ENCODE measurements around the gene SENP8. TPM values are rescaled to one million over a fixed set of nuclear protein-coding genes. Genes with fewer than 3 reads are reported as not detected.
"Not testable (repeated sequence)": the region's sequence is repeated elsewhere in the genome, so short reads cannot be mapped to it uniquely, and the experiment has no call there.

SENP8 gene
- total RNA-seq (2014; rRNA removed; shearing (Covaris generic); ENCODE audit: low replicate concordance) = 1.0 and 6.8 TPM in 2 replicates

DNA sequence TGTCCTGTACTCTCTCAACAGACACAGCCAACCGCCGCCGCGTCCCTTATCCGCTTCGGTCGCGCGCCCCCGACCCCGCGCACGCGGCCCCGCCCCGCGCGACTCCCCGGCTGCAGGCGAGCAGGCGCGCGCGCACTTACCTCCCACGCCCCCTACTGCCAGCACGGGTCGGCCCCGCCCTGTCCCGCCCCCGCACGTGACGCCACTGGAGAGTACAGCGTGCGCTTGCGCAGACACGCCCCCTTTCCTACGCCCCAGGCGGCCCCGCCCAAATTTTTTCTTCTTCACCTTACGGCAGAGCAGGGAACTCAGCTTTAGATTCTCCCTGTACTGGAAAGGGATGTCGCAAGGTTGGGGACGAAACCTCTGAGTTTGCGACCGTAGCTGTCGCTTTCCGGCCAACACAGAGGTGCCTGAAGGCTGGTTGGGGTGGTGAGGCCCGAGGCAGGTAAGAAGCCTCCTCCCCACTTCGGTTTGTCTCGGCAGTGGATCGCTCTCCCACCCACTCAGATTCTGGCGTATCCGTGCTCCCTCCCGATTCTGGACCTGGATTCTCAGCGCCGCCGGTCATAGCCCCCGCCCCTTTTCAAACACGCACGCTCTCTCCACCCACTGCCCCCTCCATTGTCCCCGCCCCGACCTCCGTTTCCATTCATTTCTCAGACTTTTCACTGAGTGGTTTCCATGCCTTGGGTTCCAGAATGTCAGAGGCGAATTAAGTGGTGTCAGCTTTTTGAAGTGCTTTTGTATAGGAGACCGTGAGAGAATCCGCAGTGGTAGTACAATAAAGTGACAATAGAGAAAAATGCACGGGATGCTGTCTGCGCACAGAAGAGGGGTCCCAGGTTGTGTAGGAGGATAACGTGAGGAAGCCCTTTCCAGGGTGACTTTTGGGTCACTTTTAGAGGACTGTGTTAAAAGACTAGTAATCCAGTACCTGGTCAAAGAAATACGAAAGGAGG lies at the start of gene SENP8, which contains the start of gene MYO9A:
Gene SENP8 (plus strand): TSS at position 387 of the 962 bp plus-strand sequence. CDS start 21,221 bp downstream, outside the sequence.
Gene MYO9A (minus strand): TSS at position 134 of the 962 bp plus-strand sequence. CDS start 71,587 bp downstream, outside the sequence.
- Histone ChIP-seq H4K20me1 (ENCODE audit: insufficient read depth, low read depth, low read length) (no peaks in the 10 kb centered on the region), H3K4me2 (ENCODE audit: low read depth, low read length, poor library complexity, severe bottlenecking) (peak within 1 kb of the TSS; percentile 99), H3K36me3 (ENCODE audit: insufficient read depth, low read length) (no peaks in the 10 kb centered on the region), H3K27ac (ENCODE audit: low read length) (peak within 1 kb of the TSS; percentile 87), H3K4me3 (ENCODE audit: low read length) (peak within 1 kb of the TSS; percentile 98), H3K4me1 (ENCODE audit: low read length) (peaks cover 41% of the 10 kb centered on the region), H3K9me3 (ENCODE audit: low read length) (no peaks in the 10 kb centered on the region), H2AFZ (ENCODE audit: low read length) (peak within 1 kb of the TSS; percentile 70), H3K9ac (ENCODE audit: low read length) (peak within 1 kb of the TSS; percentile 83), H3K9me2 (replicated peaks; ENCODE audit: insufficient read depth, low read length) (no peaks in the 10 kb centered on the region), H3K79me2 (ENCODE audit: low read length) (peaks cover 47% of the 10 kb centered on the region), H3K27me3 (ENCODE audit: low read length) (no peaks in the 10 kb centered on the region)
- DNase-seq = peak; percentile 99

GRCh38 chr15:72068856-72069255 lies 49.3 kb upstream of the SENP8 start:
- Histone ChIP-seq H3K79me2 (ENCODE audit: low read length) (peaks cover 88% of the 10 kb centered on the region), H3K4me2 (ENCODE audit: low read depth, low read length, poor library complexity, severe bottlenecking) (no peak overlapping the region), H3K9ac (ENCODE audit: low read length) (no peak overlapping the region), H3K27ac (ENCODE audit: low read length) (peak overlapping the region; percentile 98), H3K9me3 (ENCODE audit: low read length) (no peaks in the 10 kb centered on the region), H3K36me3 (ENCODE audit: insufficient read depth, low read length) (peaks cover 5% of the 10 kb centered on the region), H3K4me3 (ENCODE audit: low read length) (no peak overlapping the region), H3K27me3 (ENCODE audit: low read length) (no peaks in the 10 kb centered on the region), H2AFZ (ENCODE audit: low read length) (no peak overlapping the region), H3K9me2 (replicated peaks; ENCODE audit: insufficient read depth, low read length) (no peaks in the 10 kb centered on the region), H4K20me1 (ENCODE audit: insufficient read depth, low read depth, low read length) (no peaks in the 10 kb centered on the region), H3K4me1 (ENCODE audit: low read length) (peaks cover 67% of the 10 kb centered on the region)
- peak; percentile 64 for DNase-seq

DNA sequence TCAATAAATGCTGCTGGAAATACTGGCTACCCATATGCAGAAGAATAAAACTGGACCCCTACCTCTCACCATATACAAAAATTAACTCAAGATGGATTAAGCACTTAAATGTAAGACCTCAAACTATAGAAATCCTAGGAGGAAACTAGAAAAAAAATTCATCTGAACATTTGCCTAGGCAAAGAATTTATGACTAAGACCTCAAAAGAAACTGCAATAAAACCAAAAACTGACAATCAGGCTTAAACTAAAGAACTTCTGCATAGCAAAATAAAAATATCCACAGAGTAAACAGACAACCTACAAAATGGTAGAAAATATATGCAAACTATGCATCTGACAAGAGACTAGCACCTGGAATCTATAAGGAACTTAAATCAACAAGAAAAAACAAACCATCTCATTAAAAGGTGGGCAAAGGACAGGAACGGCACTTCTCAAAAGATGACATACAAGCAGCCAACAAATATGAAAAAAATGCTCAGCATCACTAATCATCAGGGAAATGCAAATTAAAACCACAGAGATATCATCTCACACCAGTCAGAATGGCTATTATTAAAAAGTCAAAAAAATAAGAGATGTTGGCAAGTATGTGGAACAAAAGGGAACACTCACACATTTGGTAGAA lies 47.3 kb upstream of the SENP8 start:
- Histone ChIP-seq H3K36me3 (ENCODE audit: insufficient read depth, low read length) (peaks cover 5% of the 10 kb centered on the region; the same call in 1 of the 2 replicates), H3K9me3 (ENCODE audit: low read length) (no peaks in the 10 kb centered on the region), H3K27me3 (ENCODE audit: low read length) (no peaks in the 10 kb centered on the region), H3K4me2 (ENCODE audit: low read depth, low read length, poor library complexity, severe bottlenecking) (peak overlapping the region; percentile 58), H3K27ac (ENCODE audit: low read length) (peak overlapping the region; percentile 98), H3K4me1 (ENCODE audit: low read length) (peaks cover 70% of the 10 kb centered on the region), H3K79me2 (ENCODE audit: low read length) (peaks cover 88% of the 10 kb centered on the region), H4K20me1 (ENCODE audit: insufficient read depth, low read depth, low read length) (no peaks in the 10 kb centered on the region), H3K4me3 (ENCODE audit: low read length) (peak overlapping the region; percentile 36), H3K9me2 (replicated peaks; ENCODE audit: insufficient read depth, low read length) (no peaks in the 10 kb centered on the region), H3K9ac (ENCODE audit: low read length) (peak overlapping the region; percentile 65), H2AFZ (ENCODE audit: low read length) (no peak overlapping the region)
- DNase-seq = peak; percentile 89

DNA sequence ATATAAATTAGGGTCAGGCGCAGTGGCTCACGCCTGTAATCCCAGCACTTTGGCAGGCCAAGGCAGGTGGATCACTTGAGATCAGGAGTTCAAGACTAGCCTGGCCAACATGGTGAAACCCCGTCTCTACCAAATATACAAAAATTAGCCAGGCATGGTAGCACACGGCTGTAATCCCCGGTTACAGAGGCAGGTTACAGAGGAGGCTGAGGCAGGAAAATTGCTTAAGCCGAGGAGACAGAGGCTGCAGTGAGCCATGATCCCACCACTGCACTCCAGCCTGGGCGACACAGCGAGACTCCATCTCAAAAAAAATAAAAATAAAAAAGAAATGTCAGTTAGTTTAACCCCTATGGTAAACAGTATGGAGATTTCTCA lies 46.8 kb upstream of the SENP8 start:
- Histone ChIP-seq H3K4me1 (ENCODE audit: low read length) (peaks cover 75% of the 10 kb centered on the region), H3K27ac (ENCODE audit: low read length) (peak overlapping the region; percentile 98), H3K4me3 (ENCODE audit: low read length) (peak overlapping the region; percentile 36), H3K79me2 (ENCODE audit: low read length) (peaks cover 88% of the 10 kb centered on the region), H3K4me2 (ENCODE audit: low read depth, low read length, poor library complexity, severe bottlenecking) (peak overlapping the region; percentile 58), H3K9ac (ENCODE audit: low read length) (peak overlapping the region; percentile 65)
- H3K9me3 ChIP-seq (ENCODE audit: low read length); H4K20me1 ChIP-seq (ENCODE audit: insufficient read depth, low read depth, low read length); H3K9me2 ChIP-seq (replicated peaks; ENCODE audit: insufficient read depth, low read length); H3K36me3 ChIP-seq (ENCODE audit: insufficient read depth, low read length); H2AFZ ChIP-seq (ENCODE audit: low read length); H3K27me3 ChIP-seq (ENCODE audit: low read length): not testable (repeated sequence)
- DNase-seq = peak; percentile 72

DNA sequence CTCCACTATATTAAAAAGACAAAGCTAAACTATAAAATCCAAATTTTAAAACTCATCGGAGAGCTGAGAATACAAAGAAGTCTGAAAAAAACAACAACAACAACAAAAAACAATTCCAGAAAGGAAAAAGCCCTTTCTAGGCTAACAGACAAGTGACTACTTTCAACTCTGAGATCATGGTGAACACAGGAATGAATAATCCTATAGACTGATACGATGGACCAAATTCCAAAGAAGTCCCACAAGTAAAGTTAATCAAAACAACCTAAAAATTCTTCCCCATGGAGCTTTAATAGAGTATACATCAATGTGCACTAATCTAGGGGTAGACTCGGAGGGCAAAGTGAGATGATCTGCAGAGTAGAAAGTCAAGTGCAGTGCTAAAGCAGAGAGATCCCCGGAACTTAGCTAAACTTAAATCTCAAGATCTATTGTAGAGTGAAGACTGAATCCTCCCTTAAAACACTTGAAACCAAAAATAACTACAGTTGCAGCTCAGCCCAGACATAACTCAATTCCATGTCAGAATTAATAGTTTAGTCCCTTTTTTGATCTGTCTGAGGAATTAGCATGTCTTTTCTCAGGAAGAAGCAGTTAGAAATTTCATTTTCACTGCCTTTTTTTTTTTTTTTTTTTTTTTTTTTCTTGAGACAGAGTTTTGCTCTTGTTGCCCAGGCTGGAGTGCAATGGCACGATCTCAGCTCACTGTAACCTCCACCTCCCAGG lies 43.7 kb upstream of the SENP8 start:
- Histone ChIP-seq H3K27ac (ENCODE audit: low read length) (peak overlapping the region; percentile 98), H3K9me3 (ENCODE audit: low read length) (no peaks in the 10 kb centered on the region), H3K9ac (ENCODE audit: low read length) (peak overlapping the region; percentile 59), H3K4me2 (ENCODE audit: low read depth, low read length, poor library complexity, severe bottlenecking) (peak overlapping the region; percentile 72), H3K9me2 (replicated peaks; ENCODE audit: insufficient read depth, low read length) (no peaks in the 10 kb centered on the region), H4K20me1 (ENCODE audit: insufficient read depth, low read depth, low read length) (no peaks in the 10 kb centered on the region), H3K36me3 (ENCODE audit: insufficient read depth, low read length) (no peaks in the 10 kb centered on the region), H3K4me3 (ENCODE audit: low read length) (peak overlapping the region; percentile 56), H3K27me3 (ENCODE audit: low read length) (no peaks in the 10 kb centered on the region), H3K79me2 (ENCODE audit: low read length) (peaks cover 82% of the 10 kb centered on the region), H3K4me1 (ENCODE audit: low read length) (peaks cover 89% of the 10 kb centered on the region), H2AFZ (ENCODE audit: low read length) (no peak overlapping the region)
- DNase-seq = peak; percentile 68

DNA sequence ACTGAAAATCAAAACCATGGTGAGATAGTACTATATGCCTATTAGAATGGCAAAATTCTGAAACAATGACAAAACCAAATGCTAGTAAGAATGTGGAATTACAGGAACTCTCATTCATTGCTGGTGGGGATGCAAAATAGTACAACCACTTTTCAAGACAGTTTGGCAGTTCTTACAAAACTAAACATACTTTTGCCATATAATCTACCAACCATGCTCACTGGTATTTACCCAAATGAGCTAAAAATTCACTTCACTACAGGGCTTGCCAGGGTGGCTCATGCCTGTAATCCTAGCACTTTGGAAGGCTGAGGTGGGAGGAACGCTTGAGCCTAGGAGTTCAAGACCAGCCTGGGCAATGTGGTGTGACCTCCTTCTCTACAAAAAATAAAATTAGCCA lies 40.3 kb upstream of the SENP8 start:
- peak; percentile 64 for DNase-seq
- H3K27ac ChIP-seq (ENCODE audit: low read length) = peak overlapping the region; percentile 98
- H3K9ac ChIP-seq (ENCODE audit: low read length) = peak overlapping the region; percentile 71
- H3K36me3 ChIP-seq (ENCODE audit: insufficient read depth, low read length) = no peaks in the 10 kb centered on the region
- H3K9me3 ChIP-seq (ENCODE audit: low read length) = no peaks in the 10 kb centered on the region
- no peaks in the 10 kb centered on the region for H3K9me2 ChIP-seq (replicated peaks; ENCODE audit: insufficient read depth, low read length)
- no peaks in the 10 kb centered on the region for H3K27me3 ChIP-seq (ENCODE audit: low read length)
- peak overlapping the region; percentile 75 for H3K4me2 ChIP-seq (ENCODE audit: low read depth, low read length, poor library complexity, severe bottlenecking)
- H2AFZ ChIP-seq (ENCODE audit: low read length) = no peak overlapping the region
- no peaks in the 10 kb centered on the region for H4K20me1 ChIP-seq (ENCODE audit: insufficient read depth, low read depth, low read length)
- peaks cover 87% of the 10 kb centered on the region for H3K4me1 ChIP-seq (ENCODE audit: low read length)
- peak overlapping the region; percentile 49 for H3K4me3 ChIP-seq (ENCODE audit: low read length)
- peaks cover 73% of the 10 kb centered on the region for H3K79me2 ChIP-seq (ENCODE audit: low read length)

DNA sequence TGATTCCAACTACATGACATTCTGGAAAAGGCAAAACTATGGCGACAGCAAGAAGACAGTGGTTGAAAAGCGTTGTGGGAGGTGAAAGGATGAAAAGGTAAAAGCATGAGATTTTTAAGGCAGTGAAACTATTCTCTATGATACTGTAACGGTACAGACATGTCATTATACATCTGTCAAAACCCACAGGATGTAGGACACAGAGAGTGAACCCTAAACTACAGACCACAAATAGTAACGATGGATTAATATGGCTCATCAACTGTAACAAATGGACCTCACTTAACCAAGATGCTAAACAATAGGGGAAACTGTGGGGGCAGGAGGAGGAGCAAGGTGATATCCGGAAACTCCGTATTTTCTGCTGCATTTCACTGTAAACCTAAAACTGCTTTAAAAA lies 39.3 kb upstream of the SENP8 start:
- Histone ChIP-seq H3K9me2 (replicated peaks; ENCODE audit: insufficient read depth, low read length) (no peaks in the 10 kb centered on the region), H3K9me3 (ENCODE audit: low read length) (no peaks in the 10 kb centered on the region), H3K36me3 (ENCODE audit: insufficient read depth, low read length) (no peaks in the 10 kb centered on the region), H3K4me2 (ENCODE audit: low read depth, low read length, poor library complexity, severe bottlenecking) (peak overlapping the region; percentile 75), H2AFZ (ENCODE audit: low read length) (no peak overlapping the region), H3K4me1 (ENCODE audit: low read length) (peaks cover 78% of the 10 kb centered on the region), H3K27ac (ENCODE audit: low read length) (peak overlapping the region; percentile 98), H3K4me3 (ENCODE audit: low read length) (peak overlapping the region; percentile 49), H4K20me1 (ENCODE audit: insufficient read depth, low read depth, low read length) (no peaks in the 10 kb centered on the region), H3K27me3 (ENCODE audit: low read length) (no peaks in the 10 kb centered on the region), H3K9ac (ENCODE audit: low read length) (peak overlapping the region; percentile 71), H3K79me2 (ENCODE audit: low read length) (peaks cover 70% of the 10 kb centered on the region)
- peak; percentile 96 for DNase-seq
